HG03103 (cell line): Measurements from ENCODE around the gene CCDC80.
A peak's percentile ranks its signal among the peaks of the same experiment; 100 is the strongest.

Experiments
- ATAC-seq: cut with Tn5 transposase; IDR thresholded peaks from one replicate; pipeline ENCODE4 v1.9.1; 2021; ENCODE audit warnings: low read depth; ENCODE audit not compliant: unreplicated experiment

Gene CCDC80

GRCh38 chr3:112640930-112641801 lies at the start of gene CCDC80:
CCDC80 (minus strand) TSS chr3:112641143; CDS start chr3:112639905, 1,238 bp downstream.
- ATAC-seq: no peak

- no peak for ATAC-seq
These were observed 49.0 kb upstream of the CCDC80 start for GRCh38 chr3:112689989-112690388.

GRCh38 chr3:112689385-112689784 lies 48.4 kb upstream of the CCDC80 start:
- no peak for ATAC-seq

- no peak for ATAC-seq
These were observed 47.9 kb upstream of the CCDC80 start for GRCh38 chr3:112688819-112689218.

GRCh38 chr3:112688085-112688769 lies 47.3 kb upstream of the CCDC80 start:
- no peak for ATAC-seq

- ATAC-seq: no peak
These were observed 46.7 kb upstream of the CCDC80 start for GRCh38 chr3:112687616-112688015.

- ATAC-seq: no peak
These were observed 46.3 kb upstream of the CCDC80 start for GRCh38 chr3:112687211-112687610.

- ATAC-seq: no peak
These were observed 45.2 kb upstream of the CCDC80 start for GRCh38 chr3:112685956-112686799.

- ATAC-seq: no peak
These were observed 44.5 kb upstream of the CCDC80 start for GRCh38 chr3:112685420-112685819.

- no peak for ATAC-seq
These were observed 41.4 kb upstream of the CCDC80 start for GRCh38 chr3:112682361-112682760.

GRCh38 chr3:112681822-112682325 lies 40.9 kb upstream of the CCDC80 start:
- ATAC-seq: no peak

GRCh38 chr3:112676659-112677234 lies 35.8 kb upstream of the CCDC80 start:
- ATAC-seq: peak; percentile 99

- no peak for ATAC-seq
These were observed 35.1 kb upstream of the CCDC80 start for GRCh38 chr3:112675943-112676535.

GRCh38 chr3:112675349-112675748 lies 34.4 kb upstream of the CCDC80 start:
- ATAC-seq: no peak

- no peak for ATAC-seq
These were observed 32.0 kb upstream of the CCDC80 start for GRCh38 chr3:112672716-112673541.

GRCh38 chr3:112671930-112672715 lies 31.2 kb upstream of the CCDC80 start:
- ATAC-seq: no peak

- ATAC-seq: no peak
These were observed 29.9 kb upstream of the CCDC80 start for GRCh38 chr3:112670824-112671223.

GRCh38 chr3:112667599-112667998 lies 26.7 kb upstream of the CCDC80 start:
- ATAC-seq: no peak
